Neural cell (in vitro differentiated cells): ENCODE results near the gene LHFPL2. TPM values are rescaled to one million over a fixed set of nuclear protein-coding genes. Genes with fewer than 3 reads are reported as not detected.

Experiments
- H2AFZ ChIP-seq: fragments of 200-600, 300-800 bp; sonication (generic), shearing (Covaris generic); 2 replicates; pipeline ENCODE4 v1.6.0; 2014; ENCODE audit warnings: low read depth, mild to moderate bottlenecking, antibody characterized with exemption, low read length, moderate library complexity
- H3F3A ChIP-seq: fragments of 200-600 bp; shearing (Covaris generic); 2 replicates; pipeline ENCODE4 v1.6.1; 2016; ENCODE audit warnings: mild to moderate bottlenecking, moderate library complexity, mixed read lengths, antibody characterized with exemption, low read length; ENCODE audit not compliant: insufficient read depth, poor library complexity, severe bottlenecking
- H3K27ac ChIP-seq: fragments of 200-600, 300-800 bp; sonication (generic), shearing (Covaris generic); 2 replicates; pipeline ENCODE4 v1.5.1; 2014; ENCODE audit warnings: mild to moderate bottlenecking, low read length, moderate library complexity
- H3K27me3 ChIP-seq: fragments of 300-800, 200-600 bp; sonication (generic), shearing (Covaris generic); 2 replicates; pipeline ENCODE4 v1.6.0; 2014; ENCODE audit warnings: mild to moderate bottlenecking, low read depth, low read length, moderate library complexity; ENCODE audit not compliant: insufficient read depth
- H3K36me3 ChIP-seq: fragments of 300-800, 200-600 bp; sonication (generic), shearing (Covaris generic); 2 replicates; pipeline ENCODE4 v1.5.1; 2014; ENCODE audit warnings: mild to moderate bottlenecking, antibody characterized with exemption, low read length, moderate library complexity; ENCODE audit not compliant: insufficient read depth
- H3K4me2 ChIP-seq: fragments of 300-800, 200-600 bp; sonication (generic), shearing (Covaris generic); 2 replicates; pipeline ENCODE4 v1.6.0; 2014; ENCODE audit warnings: mild to moderate bottlenecking, low read length
- H3K4me3 ChIP-seq: fragments of 300-800, 200-600 bp; sonication (generic), shearing (Covaris generic); 2 replicates; pipeline ENCODE4 v1.5.1; 2014; ENCODE audit warnings: mild to moderate bottlenecking, low read length, moderate library complexity
- H3K79me2 ChIP-seq: fragments of 200-600 bp; shearing (Covaris generic); replicated peaks from 2 replicates; pipeline ENCODE4 v1.6.0; 2014; ENCODE audit warnings: mild to moderate bottlenecking, low read length, moderate library complexity; ENCODE audit not compliant: insufficient read depth
- H3K9ac ChIP-seq: fragments of 300-800, 200-600 bp; sonication (generic), shearing (Covaris generic); 2 replicates; pipeline ENCODE4 v1.6.1; 2016; ENCODE audit warnings: mild to moderate bottlenecking, low read length, mixed read lengths
- H3K9me2 ChIP-seq: fragments of 200-600 bp; shearing (Covaris generic); 2 replicates; pipeline ENCODE4 v1.6.1; 2016; ENCODE audit warnings: mild to moderate bottlenecking, low read length, mixed read lengths; ENCODE audit not compliant: insufficient read depth
- H3K9me3 ChIP-seq: fragments of 200-600, 300-800 bp; sonication (generic), shearing (Covaris generic); 2 replicates; pipeline ENCODE4 v1.6.1; 2016; ENCODE audit warnings: mild to moderate bottlenecking, mixed run types, low read length, moderate library complexity, mixed read lengths
- H4K20me1 ChIP-seq: fragments of 200-600 bp; shearing (Covaris generic); 2 replicates; pipeline ENCODE4 v1.6.1; 2016; ENCODE audit warnings: mild to moderate bottlenecking, mixed run types; ENCODE audit not compliant: insufficient read depth
- EP300 ChIP-seq: fragments of 450-650 bp; conservative IDR thresholded peaks from 2 replicates; pipeline ENCODE4 v1.6.1; 2014; ENCODE audit warnings: antibody characterized with exemption, mild to moderate bottlenecking, moderate library complexity; ENCODE audit not compliant: poor library complexity, severe bottlenecking
- EZH2 ChIP-seq: fragments of 200-600, 300-800 bp; shearing (Covaris generic), sonication (generic); IDR thresholded peaks from 2 replicates; pipeline ENCODE4 v1.6.1; 2014; ENCODE audit warnings: antibody characterized with exemption, low read length, borderline replicate concordance, mild to moderate bottlenecking; ENCODE audit not compliant: insufficient read depth, poor library complexity, severe bottlenecking
- MXI1 ChIP-seq: fragments of 450-650 bp; conservative IDR thresholded peaks from 2 replicates; pipeline ENCODE4 v1.6.1; 2014; ENCODE audit warnings: antibody characterized with exemption, mild to moderate bottlenecking; ENCODE audit not compliant: poor library complexity, severe bottlenecking
- POLR2AphosphoS5 ChIP-seq: IDR thresholded peaks from 2 replicates; pipeline ENCODE4 v1.6.1; 2012
- RAD21 ChIP-seq: fragments of 450-650 bp; conservative IDR thresholded peaks from 2 replicates; pipeline ENCODE4 v1.6.1; 2014; ENCODE audit warnings: antibody characterized with exemption, mild to moderate bottlenecking, moderate library complexity
- SMC3 ChIP-seq: fragments of 450-650 bp; conservative IDR thresholded peaks from 2 replicates; pipeline ENCODE4 v1.6.1; 2014; ENCODE audit warnings: antibody characterized with exemption, mild to moderate bottlenecking, moderate library complexity; ENCODE audit not compliant: poor library complexity
- TAF1 ChIP-seq: IDR thresholded peaks from 2 replicates; pipeline ENCODE4 v1.6.1; 2012; ENCODE audit warnings: low read depth
- polyA plus RNA-seq: library from polyadenylated mRNA; depleted of rRNA; stranded (reverse); fragments of >200 nt; gene quantifications from 2 replicates; pipeline ENCODE4 v1.2.3, GENCODE V29; 2014
- TF ChIP-seq, protein P1 (sequence below): IDR thresholded peaks from 2 replicates; pipeline ENCODE4 v1.6.1; 2012; ENCODE audit warnings: borderline replicate concordance
- TF ChIP-seq, protein P2 (sequence below): fragments of 450-650 bp; IDR thresholded peaks from 2 replicates; pipeline ENCODE4 v1.5.1; 2014; ENCODE audit warnings: antibody characterized with exemption, mild to moderate bottlenecking, moderate library complexity; ENCODE audit not compliant: poor library complexity, severe bottlenecking

LHFPL2 gene
- polyA plus RNA-seq, 1 donor from 2014 or later, result 1.6 TPM

DNA sequence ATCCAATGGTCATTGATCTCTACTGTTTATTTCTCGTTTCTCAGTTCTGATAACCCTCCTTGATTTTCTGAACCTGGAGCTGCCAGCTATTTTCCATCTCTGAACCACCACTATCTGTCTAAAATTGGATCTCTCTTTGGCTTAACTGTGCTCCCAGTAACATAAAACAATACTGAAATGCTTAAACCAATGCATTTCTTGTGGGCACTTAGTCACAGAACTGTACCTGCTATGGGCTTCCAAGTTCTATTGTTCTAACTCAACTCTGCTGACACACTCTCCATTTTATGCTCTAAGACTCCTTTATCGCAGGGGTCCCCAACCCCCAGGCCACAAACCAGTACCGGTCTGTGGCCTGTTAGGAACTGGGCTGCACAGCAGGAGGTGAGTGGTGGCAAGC is 120.6 kb downstream of the LHFPL2 start:
- no peaks in the 10 kb centered on the region for H3K9me3 ChIP-seq
- no peaks in the 10 kb centered on the region for H3K27me3 ChIP-seq
- H3K9me2 ChIP-seq, result no peaks in the 10 kb centered on the region
- H2AFZ ChIP-seq, result no peak overlapping the region
- H3K36me3 ChIP-seq, result no peaks in the 10 kb centered on the region
- H3K27ac ChIP-seq, result no peak overlapping the region
- no peaks in the 10 kb centered on the region for H3F3A ChIP-seq
- no peak overlapping the region for H3K4me2 ChIP-seq
- H4K20me1 ChIP-seq, result no peaks in the 10 kb centered on the region
- TF ChIP-seq TAF1, result no peak
- no peak overlapping the region for H3K9ac ChIP-seq
- H3K79me2 ChIP-seq, result no peaks in the 10 kb centered on the region
- no peak overlapping the region for H3K4me3 ChIP-seq

DNA sequence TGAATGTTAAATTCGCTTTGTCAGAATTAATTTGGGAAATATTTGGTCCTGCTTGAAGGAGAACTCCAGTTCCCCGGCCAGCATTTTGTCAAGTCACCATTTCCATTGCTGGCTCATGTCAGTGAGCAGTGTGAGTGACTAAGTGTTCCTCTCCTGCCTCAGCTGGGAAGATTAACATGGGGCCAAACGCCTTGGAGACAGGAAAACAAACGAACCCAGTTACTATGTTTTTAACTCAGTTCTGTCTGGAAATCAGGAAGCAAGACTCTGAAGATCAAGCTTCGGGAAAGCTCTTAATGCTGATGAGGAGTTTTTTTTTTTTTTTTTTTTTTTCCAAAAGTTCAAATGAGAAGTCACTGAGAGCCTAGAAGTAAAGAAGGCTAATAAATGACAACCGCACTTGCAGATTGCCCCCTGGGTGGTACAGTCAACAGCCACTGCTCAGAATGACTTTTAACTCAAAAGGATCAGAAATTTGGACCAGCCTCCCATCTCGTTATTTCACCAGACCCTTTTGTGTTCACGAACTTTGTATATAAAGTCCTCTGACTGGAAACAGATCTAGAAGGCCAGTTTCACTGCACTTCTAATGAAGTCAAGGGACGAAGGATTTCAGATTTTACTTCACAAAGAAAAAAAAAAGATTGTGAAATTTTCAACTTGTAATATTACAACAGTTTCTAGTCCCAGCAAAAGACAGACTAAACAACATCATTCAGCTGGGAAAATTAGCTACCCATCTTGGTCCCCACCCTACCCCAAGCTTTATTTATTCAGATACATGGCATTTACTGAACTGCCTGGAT is 121.3 kb downstream of the LHFPL2 start:
- no peak overlapping the region for H3K9ac ChIP-seq
- H3K36me3 ChIP-seq, result no peaks in the 10 kb centered on the region
- no peak overlapping the region for H3K4me3 ChIP-seq
- H4K20me1 ChIP-seq, result no peaks in the 10 kb centered on the region
- no peaks in the 10 kb centered on the region for H3K27me3 ChIP-seq
- no peak overlapping the region for H3K4me2 ChIP-seq
- H3K27ac ChIP-seq, result no peak overlapping the region
- no peaks in the 10 kb centered on the region for H3F3A ChIP-seq
- H3K9me2 ChIP-seq, result no peaks in the 10 kb centered on the region
- H2AFZ ChIP-seq, result no peak overlapping the region
- no peaks in the 10 kb centered on the region for H3K9me3 ChIP-seq
- TF ChIP-seq, protein P1, sequence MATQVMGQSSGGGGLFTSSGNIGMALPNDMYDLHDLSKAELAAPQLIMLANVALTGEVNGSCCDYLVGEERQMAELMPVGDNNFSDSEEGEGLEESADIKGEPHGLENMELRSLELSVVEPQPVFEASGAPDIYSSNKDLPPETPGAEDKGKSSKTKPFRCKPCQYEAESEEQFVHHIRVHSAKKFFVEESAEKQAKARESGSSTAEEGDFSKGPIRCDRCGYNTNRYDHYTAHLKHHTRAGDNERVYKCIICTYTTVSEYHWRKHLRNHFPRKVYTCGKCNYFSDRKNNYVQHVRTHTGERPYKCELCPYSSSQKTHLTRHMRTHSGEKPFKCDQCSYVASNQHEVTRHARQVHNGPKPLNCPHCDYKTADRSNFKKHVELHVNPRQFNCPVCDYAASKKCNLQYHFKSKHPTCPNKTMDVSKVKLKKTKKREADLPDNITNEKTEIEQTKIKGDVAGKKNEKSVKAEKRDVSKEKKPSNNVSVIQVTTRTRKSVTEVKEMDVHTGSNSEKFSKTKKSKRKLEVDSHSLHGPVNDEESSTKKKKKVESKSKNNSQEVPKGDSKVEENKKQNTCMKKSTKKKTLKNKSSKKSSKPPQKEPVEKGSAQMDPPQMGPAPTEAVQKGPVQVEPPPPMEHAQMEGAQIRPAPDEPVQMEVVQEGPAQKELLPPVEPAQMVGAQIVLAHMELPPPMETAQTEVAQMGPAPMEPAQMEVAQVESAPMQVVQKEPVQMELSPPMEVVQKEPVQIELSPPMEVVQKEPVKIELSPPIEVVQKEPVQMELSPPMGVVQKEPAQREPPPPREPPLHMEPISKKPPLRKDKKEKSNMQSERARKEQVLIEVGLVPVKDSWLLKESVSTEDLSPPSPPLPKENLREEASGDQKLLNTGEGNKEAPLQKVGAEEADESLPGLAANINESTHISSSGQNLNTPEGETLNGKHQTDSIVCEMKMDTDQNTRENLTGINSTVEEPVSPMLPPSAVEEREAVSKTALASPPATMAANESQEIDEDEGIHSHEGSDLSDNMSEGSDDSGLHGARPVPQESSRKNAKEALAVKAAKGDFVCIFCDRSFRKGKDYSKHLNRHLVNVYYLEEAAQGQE, result no peak
- TF ChIP-seq RAD21, result no peak
- H3K79me2 ChIP-seq, result no peaks in the 10 kb centered on the region

DNA sequence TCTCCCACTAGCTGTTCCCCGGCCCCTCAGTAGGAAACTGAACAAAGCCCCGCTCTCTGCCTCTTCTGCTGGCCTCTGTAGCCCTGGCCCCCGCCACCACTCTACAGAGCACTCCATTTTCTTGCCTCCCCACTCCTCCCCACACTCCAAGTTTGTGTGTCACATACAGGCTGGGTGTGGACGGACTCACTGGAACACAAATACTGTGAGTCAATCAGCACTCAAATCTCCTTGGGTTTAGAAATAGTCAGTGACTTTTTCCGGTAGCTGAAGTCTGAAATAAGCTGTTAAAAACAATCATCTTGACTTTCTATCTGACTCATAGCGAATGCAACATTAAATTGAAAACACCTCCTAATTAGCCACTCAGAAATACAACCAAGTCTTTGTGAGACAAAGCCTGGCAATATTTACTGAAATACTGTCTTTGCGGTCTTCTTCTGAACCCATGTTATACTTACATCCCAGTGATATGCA is 122.5 kb downstream of the LHFPL2 start:
- Histone ChIP-seq H3K9me2 (no peaks in the 10 kb centered on the region), H4K20me1 (no peaks in the 10 kb centered on the region), H2AFZ (no peak overlapping the region), H3K9me3 (no peaks in the 10 kb centered on the region), H3K9ac (no peak overlapping the region), H3K27ac (no peak overlapping the region), H3K79me2 (no peaks in the 10 kb centered on the region), H3K27me3 (no peaks in the 10 kb centered on the region), H3K4me2 (no peak overlapping the region), H3K4me3 (no peak overlapping the region), H3K36me3 (no peaks in the 10 kb centered on the region), H3F3A (no peaks in the 10 kb centered on the region)
- no peak for TF ChIP-seq RAD21
- TF ChIP-seq, protein P2, sequence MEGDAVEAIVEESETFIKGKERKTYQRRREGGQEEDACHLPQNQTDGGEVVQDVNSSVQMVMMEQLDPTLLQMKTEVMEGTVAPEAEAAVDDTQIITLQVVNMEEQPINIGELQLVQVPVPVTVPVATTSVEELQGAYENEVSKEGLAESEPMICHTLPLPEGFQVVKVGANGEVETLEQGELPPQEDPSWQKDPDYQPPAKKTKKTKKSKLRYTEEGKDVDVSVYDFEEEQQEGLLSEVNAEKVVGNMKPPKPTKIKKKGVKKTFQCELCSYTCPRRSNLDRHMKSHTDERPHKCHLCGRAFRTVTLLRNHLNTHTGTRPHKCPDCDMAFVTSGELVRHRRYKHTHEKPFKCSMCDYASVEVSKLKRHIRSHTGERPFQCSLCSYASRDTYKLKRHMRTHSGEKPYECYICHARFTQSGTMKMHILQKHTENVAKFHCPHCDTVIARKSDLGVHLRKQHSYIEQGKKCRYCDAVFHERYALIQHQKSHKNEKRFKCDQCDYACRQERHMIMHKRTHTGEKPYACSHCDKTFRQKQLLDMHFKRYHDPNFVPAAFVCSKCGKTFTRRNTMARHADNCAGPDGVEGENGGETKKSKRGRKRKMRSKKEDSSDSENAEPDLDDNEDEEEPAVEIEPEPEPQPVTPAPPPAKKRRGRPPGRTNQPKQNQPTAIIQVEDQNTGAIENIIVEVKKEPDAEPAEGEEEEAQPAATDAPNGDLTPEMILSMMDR, result no peak
- no peak for TF ChIP-seq TAF1
- TF ChIP-seq EZH2, result no peak
- TF ChIP-seq POLR2AphosphoS5, result no peak
- TF ChIP-seq, protein P1, result no peak
- TF ChIP-seq SMC3, result no peak
- no peak for TF ChIP-seq MXI1
- TF ChIP-seq EP300, result no peak
